B cell (primary cell): Measurements from ENCODE around the gene GPR142.

Source experiments
- EZH2 ChIP-seq: IDR thresholded peaks from 2 replicates; pipeline ENCODE4 v1.6.1; 2012; ENCODE audit warnings: borderline replicate concordance, low read depth, mild to moderate bottlenecking, moderate library complexity, low read length; ENCODE audit not compliant: insufficient read depth, poor library complexity, severe bottlenecking
- TF ChIP-seq, protein P1 (sequence below): fragments of 200-600 bp; IDR thresholded peaks from one replicate; pipeline ENCODE4 v1.8.0; 2022; ENCODE audit warnings: antibody characterized with exemption, mild to moderate bottlenecking

DNA sequence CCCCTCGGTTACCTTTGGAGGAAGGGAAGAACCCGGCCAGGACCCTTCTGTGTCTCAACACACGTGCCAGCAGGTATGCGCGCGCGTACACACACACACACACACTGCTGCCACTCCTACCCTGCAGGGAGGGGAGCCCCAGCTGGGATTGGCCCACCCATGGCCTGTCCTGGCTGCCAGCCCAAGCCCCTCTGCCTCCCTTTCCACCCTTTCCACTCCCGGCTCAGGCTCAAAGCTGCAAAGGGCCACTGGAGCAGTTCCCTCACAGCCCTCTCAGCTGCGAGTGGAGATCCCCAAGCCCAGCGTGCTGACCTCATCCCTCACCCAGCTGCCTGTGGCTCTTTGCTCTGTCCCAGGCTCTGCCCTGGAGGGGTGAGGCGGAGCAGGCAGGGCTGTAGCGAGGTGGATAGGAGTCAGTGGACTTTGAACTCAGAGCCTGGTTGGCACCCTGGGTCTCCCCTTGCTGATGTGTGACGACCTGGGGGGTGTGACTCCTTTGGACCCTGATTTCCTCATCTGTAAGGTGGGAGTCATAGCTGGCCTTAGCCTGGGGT lies 26.8 kb upstream of the GPR142 start:
- TF ChIP-seq, protein P1, sequence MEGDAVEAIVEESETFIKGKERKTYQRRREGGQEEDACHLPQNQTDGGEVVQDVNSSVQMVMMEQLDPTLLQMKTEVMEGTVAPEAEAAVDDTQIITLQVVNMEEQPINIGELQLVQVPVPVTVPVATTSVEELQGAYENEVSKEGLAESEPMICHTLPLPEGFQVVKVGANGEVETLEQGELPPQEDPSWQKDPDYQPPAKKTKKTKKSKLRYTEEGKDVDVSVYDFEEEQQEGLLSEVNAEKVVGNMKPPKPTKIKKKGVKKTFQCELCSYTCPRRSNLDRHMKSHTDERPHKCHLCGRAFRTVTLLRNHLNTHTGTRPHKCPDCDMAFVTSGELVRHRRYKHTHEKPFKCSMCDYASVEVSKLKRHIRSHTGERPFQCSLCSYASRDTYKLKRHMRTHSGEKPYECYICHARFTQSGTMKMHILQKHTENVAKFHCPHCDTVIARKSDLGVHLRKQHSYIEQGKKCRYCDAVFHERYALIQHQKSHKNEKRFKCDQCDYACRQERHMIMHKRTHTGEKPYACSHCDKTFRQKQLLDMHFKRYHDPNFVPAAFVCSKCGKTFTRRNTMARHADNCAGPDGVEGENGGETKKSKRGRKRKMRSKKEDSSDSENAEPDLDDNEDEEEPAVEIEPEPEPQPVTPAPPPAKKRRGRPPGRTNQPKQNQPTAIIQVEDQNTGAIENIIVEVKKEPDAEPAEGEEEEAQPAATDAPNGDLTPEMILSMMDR = no peak
- TF ChIP-seq EZH2 = no peak
